Breast epithelium (tissue), 3 donors: ENCODE data around the gene OSBPL3.

Experiments used
- POLR2A ChIP-seq: fragments of 450-650 bp; IDR thresholded peaks from one replicate; pipeline ENCODE4 v1.6.1; 2016; ENCODE audit warnings: antibody characterized with exemption, mild to moderate bottlenecking, moderate library complexity
- POLR2AphosphoS5 ChIP-seq, 3 donors: sonication (generic); formaldehyde crosslinking; IDR thresholded peaks; one replicate each; pipeline ENCODE4 v1.6.1; 2017; ENCODE audit warnings: antibody characterized with exemption in 3 of 3

- no peak for TF ChIP-seq POLR2AphosphoS5 (IDR thresholded peaks at IDR 0.05)
- TF ChIP-seq POLR2A, result no peak
Observed at GRCh38 chr7:24795407-24795767, 184.6 kb downstream of the OSBPL3 start.
